GM04504 (cell line): ENCODE data around the gene SLC16A1.

Experiments used
- DNase-seq: peaks from one replicate; pipeline ENCODE4 v3.0.0-alpha.2; 2012; ENCODE audit warnings: low read depth

The SLC16A1 gene

GRCh38 chr1:112882271-112882744, 73.7 kb downstream of the SLC16A1 start:
- no peak for DNase-seq

GRCh38 chr1:112881742-112882127, 74.3 kb downstream of the SLC16A1 start:
- no peak for DNase-seq

- no peak for DNase-seq
Observed at GRCh38 chr1:112879834-112880233, 76.2 kb downstream of the SLC16A1 start.

GRCh38 chr1:112878321-112878720, 77.7 kb downstream of the SLC16A1 start:
- no peak for DNase-seq

- no peak for DNase-seq
Observed at GRCh38 chr1:112877750-112878149, 78.2 kb downstream of the SLC16A1 start.

- no peak for DNase-seq
Observed at GRCh38 chr1:112876315-112876714, 79.7 kb downstream of the SLC16A1 start.

GRCh38 chr1:112872551-112872962, 83.4 kb downstream of the SLC16A1 start:
- DNase-seq: no peak

- DNase-seq: no peak
Observed at GRCh38 chr1:112870887-112871646, 84.9 kb downstream of the SLC16A1 start.

- DNase-seq: no peak
Observed at GRCh38 chr1:112869895-112870294, 86.1 kb downstream of the SLC16A1 start.

- DNase-seq: no peak
Observed at GRCh38 chr1:112868191-112868590, 87.8 kb downstream of the SLC16A1 start.

- no peak for DNase-seq
Observed at GRCh38 chr1:112866981-112867380, 89.0 kb downstream of the SLC16A1 start.

GRCh38 chr1:112866151-112866550, 89.8 kb downstream of the SLC16A1 start:
- no peak for DNase-seq

GRCh38 chr1:112862753-112863426, 93.1 kb downstream of the SLC16A1 start:
- no peak for DNase-seq
